Measurements from ENCODE around the gene EFCAB9. TPM values are rescaled to one million over a fixed set of nuclear protein-coding genes. Genes with fewer than 3 reads are reported as not detected.

The EFCAB9 gene
- total RNA-seq, 1 donor from 2014 or later: not detected

DNA sequence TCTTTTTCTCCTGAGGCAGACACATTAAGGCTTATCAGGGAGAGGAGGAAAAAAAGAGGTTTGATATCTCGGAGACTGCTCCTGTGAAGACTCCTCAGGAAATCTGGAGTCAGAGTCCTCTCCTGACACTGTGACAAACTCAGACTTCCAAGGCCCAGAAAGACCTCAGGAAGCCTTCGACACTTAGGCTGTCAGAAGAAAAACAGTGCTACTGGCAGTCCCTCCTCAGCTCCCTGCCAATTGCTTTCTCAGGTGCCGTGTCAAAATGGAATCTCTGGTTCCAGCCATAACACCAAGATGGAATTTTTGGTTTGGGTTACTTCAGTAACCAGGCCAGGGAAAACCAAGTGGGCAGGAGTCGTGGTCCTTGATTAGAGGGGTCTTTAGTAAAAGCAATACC lies 10.1 kb upstream of the EFCAB9 start:
- no peak for DNase-seq (ENCODE audit: low spot score)
- no peak for TF ChIP-seq EZH2phosphoT487 (IDR thresholded peaks at IDR 0.05)
- TF ChIP-seq, protein P1, sequence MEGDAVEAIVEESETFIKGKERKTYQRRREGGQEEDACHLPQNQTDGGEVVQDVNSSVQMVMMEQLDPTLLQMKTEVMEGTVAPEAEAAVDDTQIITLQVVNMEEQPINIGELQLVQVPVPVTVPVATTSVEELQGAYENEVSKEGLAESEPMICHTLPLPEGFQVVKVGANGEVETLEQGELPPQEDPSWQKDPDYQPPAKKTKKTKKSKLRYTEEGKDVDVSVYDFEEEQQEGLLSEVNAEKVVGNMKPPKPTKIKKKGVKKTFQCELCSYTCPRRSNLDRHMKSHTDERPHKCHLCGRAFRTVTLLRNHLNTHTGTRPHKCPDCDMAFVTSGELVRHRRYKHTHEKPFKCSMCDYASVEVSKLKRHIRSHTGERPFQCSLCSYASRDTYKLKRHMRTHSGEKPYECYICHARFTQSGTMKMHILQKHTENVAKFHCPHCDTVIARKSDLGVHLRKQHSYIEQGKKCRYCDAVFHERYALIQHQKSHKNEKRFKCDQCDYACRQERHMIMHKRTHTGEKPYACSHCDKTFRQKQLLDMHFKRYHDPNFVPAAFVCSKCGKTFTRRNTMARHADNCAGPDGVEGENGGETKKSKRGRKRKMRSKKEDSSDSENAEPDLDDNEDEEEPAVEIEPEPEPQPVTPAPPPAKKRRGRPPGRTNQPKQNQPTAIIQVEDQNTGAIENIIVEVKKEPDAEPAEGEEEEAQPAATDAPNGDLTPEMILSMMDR (IDR thresholded peaks at IDR 0.05): no peak
- TF ChIP-seq EZH2 (IDR thresholded peaks at IDR 0.05): no peak
- Mint-ChIP-seq H3K9me3 (peaks cover 7% of the 10 kb centered on the region), H3K27me3 (ENCODE audit: insufficient read depth, low read depth) (peaks cover 2% of the 10 kb centered on the region), H3K4me1 (peaks cover 25% of the 10 kb centered on the region), H3K27ac (no peak overlapping the region), H3K4me3 (no peak overlapping the region), H3K36me3 (peaks cover 2% of the 10 kb centered on the region)
- H4K20me1 ChIP-seq (ENCODE audit: low read depth): no peaks in the 10 kb centered on the region
- H3K9ac ChIP-seq: no peak overlapping the region
- H3K36me3 ChIP-seq: no peaks in the 10 kb centered on the region
- H3K4me2 ChIP-seq: no peak overlapping the region
- H3K9me3 ChIP-seq (ENCODE audit: low read depth): no peaks in the 10 kb centered on the region
- peaks cover 17% of the 10 kb centered on the region for H3F3A ChIP-seq (ENCODE audit: low read depth)
- H3K27me3 ChIP-seq: peaks cover 13% of the 10 kb centered on the region
- H3K4me3 ChIP-seq: no peak overlapping the region
- H3K27ac ChIP-seq: no peak overlapping the region
- H3K79me2 ChIP-seq (ENCODE audit: low read depth): no peaks in the 10 kb centered on the region
- no peak overlapping the region for H2AFZ ChIP-seq (replicated peaks)
- peaks cover 6% of the 10 kb centered on the region for H3K4me1 ChIP-seq

- no peak overlapping the region for H3K4me3 ChIP-seq
- Mint-ChIP-seq H3K27ac (no peak overlapping the region), H3K9me3 (peaks cover 7% of the 10 kb centered on the region), H3K4me1 (peaks cover 24% of the 10 kb centered on the region), H3K27me3 (ENCODE audit: insufficient read depth, low read depth) (peaks cover 2% of the 10 kb centered on the region), H3K4me3 (no peak overlapping the region), H3K36me3 (peaks cover 2% of the 10 kb centered on the region)
- no peaks in the 10 kb centered on the region for H3K79me2 ChIP-seq (ENCODE audit: low read depth)
- H3K4me2 ChIP-seq: no peak overlapping the region
- peaks cover 13% of the 10 kb centered on the region for H3K27me3 ChIP-seq
- no peaks in the 10 kb centered on the region for H3K36me3 ChIP-seq
- no peaks in the 10 kb centered on the region for H3K9me3 ChIP-seq (ENCODE audit: low read depth)
- DNase-seq (ENCODE audit: low spot score): no peak
- H3K9ac ChIP-seq: no peak overlapping the region
- no peak overlapping the region for H3K27ac ChIP-seq
- H2AFZ ChIP-seq (replicated peaks): no peak overlapping the region
- peaks cover 11% of the 10 kb centered on the region for H3K4me1 ChIP-seq
- peaks cover 26% of the 10 kb centered on the region for H3F3A ChIP-seq (ENCODE audit: low read depth)
- H4K20me1 ChIP-seq (ENCODE audit: low read depth): no peaks in the 10 kb centered on the region
- no peak for TF ChIP-seq EZH2phosphoT487 (IDR thresholded peaks at IDR 0.05)
- no peak for TF ChIP-seq EZH2 (IDR thresholded peaks at IDR 0.05)
- TF ChIP-seq, protein P1 (IDR thresholded peaks at IDR 0.05): no peak
Observed at GRCh38 chr5:172185096-172185461, 8.9 kb upstream of the EFCAB9 start.

DNA sequence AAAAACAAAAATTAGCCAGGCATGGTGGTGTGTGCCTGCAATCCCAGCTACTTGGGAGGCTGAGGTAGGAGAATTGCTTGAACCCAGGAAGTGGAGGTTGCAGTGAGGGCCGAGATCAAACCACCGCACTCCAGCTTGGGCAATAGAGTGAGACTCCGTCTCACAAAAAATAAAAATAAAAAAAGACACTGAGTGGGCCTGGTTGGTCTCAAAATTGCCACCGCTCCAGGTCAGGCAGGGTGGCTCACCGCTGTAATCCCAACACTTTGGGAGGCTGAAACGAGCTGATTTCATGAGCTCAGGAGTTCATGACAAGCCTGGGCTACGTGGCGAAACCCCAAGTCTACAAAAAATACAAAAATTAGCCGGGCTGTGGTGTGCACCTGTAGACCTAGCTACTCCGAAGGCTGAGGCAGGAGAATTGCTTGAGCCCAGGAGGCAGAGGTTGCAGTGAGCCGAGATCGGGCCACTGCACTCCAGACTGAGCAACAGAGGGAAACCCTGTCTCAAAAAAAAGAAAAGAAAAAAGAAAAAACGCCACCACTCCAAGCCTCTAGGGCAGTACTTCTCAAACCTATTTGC lies 7.8 kb upstream of the EFCAB9 start:
- Histone ChIP-seq H3K27ac (no peak overlapping the region), H3K79me2 (ENCODE audit: low read depth) (no peaks in the 10 kb centered on the region), H4K20me1 (ENCODE audit: low read depth) (no peaks in the 10 kb centered on the region), H3K36me3 (no peaks in the 10 kb centered on the region), H3K4me2 (no peak overlapping the region), H3K4me3 (no peak overlapping the region), H3K27me3 (peaks cover 13% of the 10 kb centered on the region), H2AFZ (replicated peaks) (no peak overlapping the region), H3K9ac (no peak overlapping the region), H3K4me1 (peaks cover 14% of the 10 kb centered on the region), H3K9me3 (ENCODE audit: low read depth) (no peaks in the 10 kb centered on the region), H3F3A (ENCODE audit: low read depth) (peaks cover 35% of the 10 kb centered on the region)
- Mint-ChIP-seq H3K4me1 (peaks cover 24% of the 10 kb centered on the region), H3K9me3 (peaks cover 2% of the 10 kb centered on the region), H3K36me3 (peaks cover 2% of the 10 kb centered on the region), H3K27ac (no peak overlapping the region), H3K27me3 (ENCODE audit: insufficient read depth, low read depth) (peaks cover 2% of the 10 kb centered on the region), H3K4me3 (peak overlapping the region; percentile 90)
- TF ChIP-seq EZH2phosphoT487 (IDR thresholded peaks at IDR 0.05): no peak
- TF ChIP-seq, protein P1 (IDR thresholded peaks at IDR 0.05): no peak
- no peak for TF ChIP-seq EZH2 (IDR thresholded peaks at IDR 0.05)
- DNase-seq (ENCODE audit: low spot score): no peak

Measured in neural progenitor cell (in vitro differentiated cells).